OCI-LY3 (cell line): ENCODE data around the gene NARF.

ENCODE experiments used
- EZH2phosphoT487 ChIP-seq: fragments of 200-600 bp; shearing (Covaris generic); IDR thresholded peaks from 2 replicates; pipeline ENCODE4 v1.6.1; 2018; ENCODE audit warnings: antibody characterized with exemption, mixed run types, low read depth
- TF ChIP-seq, protein P1 (sequence below): fragments of 200-600, 300-600 bp; sonication (generic); IDR thresholded peaks from 2 replicates; pipeline ENCODE4 v1.5.1; 2014; ENCODE audit warnings: antibody characterized with exemption, low read length, low read depth

DNA sequence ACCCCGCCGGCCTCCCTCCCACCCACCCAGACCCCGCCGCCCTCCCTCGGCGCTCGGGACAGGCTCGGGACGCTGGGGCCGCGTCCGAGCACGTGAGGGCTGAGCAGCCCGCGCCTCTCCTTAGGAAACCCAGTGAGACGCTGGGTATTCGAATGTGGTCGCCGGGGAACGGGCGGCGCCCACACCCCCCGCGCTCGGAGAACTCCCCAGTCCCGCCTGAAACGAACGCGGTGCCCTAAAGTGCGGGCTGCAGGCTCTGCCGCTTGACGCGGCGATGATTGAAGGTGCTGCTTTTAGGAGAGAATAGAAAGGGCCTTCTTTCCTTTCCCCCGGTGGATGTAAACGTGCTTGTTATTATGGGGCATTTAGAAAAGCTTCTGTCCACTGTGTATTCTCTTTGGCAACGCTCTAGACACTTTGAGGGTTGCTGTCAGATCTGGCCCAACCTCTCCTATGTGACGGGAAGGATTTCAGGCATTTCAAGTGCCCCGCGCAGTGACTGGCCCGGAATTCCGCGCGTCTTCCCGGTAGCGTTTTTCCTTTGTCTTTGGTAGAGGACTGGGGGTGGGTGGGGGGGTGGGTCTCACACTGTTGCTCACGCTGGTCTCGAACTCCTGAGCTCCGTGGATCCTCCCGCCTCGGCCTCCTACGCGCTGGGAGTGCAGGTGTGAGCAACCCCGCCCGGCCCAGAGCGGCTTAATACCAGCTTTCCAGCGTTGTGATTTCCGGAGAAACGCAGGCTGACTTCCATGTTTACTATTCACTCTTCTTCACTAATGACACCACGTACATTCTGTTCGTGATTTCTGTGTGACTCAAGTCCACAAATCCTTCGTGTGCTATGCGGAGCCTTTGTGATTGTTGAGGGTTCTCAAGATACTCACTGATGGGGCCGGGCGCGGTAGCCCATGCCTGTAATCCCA is 39.2 kb downstream of the NARF start:
- TF ChIP-seq, protein P1, sequence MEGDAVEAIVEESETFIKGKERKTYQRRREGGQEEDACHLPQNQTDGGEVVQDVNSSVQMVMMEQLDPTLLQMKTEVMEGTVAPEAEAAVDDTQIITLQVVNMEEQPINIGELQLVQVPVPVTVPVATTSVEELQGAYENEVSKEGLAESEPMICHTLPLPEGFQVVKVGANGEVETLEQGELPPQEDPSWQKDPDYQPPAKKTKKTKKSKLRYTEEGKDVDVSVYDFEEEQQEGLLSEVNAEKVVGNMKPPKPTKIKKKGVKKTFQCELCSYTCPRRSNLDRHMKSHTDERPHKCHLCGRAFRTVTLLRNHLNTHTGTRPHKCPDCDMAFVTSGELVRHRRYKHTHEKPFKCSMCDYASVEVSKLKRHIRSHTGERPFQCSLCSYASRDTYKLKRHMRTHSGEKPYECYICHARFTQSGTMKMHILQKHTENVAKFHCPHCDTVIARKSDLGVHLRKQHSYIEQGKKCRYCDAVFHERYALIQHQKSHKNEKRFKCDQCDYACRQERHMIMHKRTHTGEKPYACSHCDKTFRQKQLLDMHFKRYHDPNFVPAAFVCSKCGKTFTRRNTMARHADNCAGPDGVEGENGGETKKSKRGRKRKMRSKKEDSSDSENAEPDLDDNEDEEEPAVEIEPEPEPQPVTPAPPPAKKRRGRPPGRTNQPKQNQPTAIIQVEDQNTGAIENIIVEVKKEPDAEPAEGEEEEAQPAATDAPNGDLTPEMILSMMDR: no peak
- TF ChIP-seq EZH2phosphoT487: no peak
